Stimulated activated CD8-positive, alpha-beta memory T cell treated with anti-CD3 and anti-CD28 coated beads, Interleukin-4, amount 100 ng/mL, for 24 hours (primary cell): Measurements from ENCODE around the gene ZNF438.

Experiments used
- DNase-seq: peaks from one replicate; pipeline ENCODE4 v3.0.0-alpha.2; 2020; ENCODE audit warnings: low read depth

ZNF438 gene

GRCh38 chr10:31013331-31013730 lies 18.3 kb downstream of the ZNF438 start:
- no peak for DNase-seq

- DNase-seq = no peak
These were observed 20.0 kb downstream of the ZNF438 start for GRCh38 chr10:31011665-31012022.

- DNase-seq = no peak
These were observed 20.5 kb downstream of the ZNF438 start for GRCh38 chr10:31011017-31011664.

GRCh38 chr10:31010062-31010461 lies 21.6 kb downstream of the ZNF438 start:
- no peak for DNase-seq

GRCh38 chr10:31005895-31006294 lies 25.8 kb downstream of the ZNF438 start:
- no peak for DNase-seq

GRCh38 chr10:31004611-31005193 lies 27.0 kb downstream of the ZNF438 start:
- DNase-seq = no peak

GRCh38 chr10:31001740-31002139 lies 29.9 kb downstream of the ZNF438 start:
- no peak for DNase-seq

- DNase-seq = no peak
These were observed 30.8 kb downstream of the ZNF438 start for GRCh38 chr10:31000867-31001266.

GRCh38 chr10:31000071-31000782 lies 31.4 kb downstream of the ZNF438 start:
- no peak for DNase-seq

GRCh38 chr10:30999070-30999712 lies 32.5 kb downstream of the ZNF438 start:
- DNase-seq = no peak

- no peak for DNase-seq
These were observed 34.0 kb downstream of the ZNF438 start for GRCh38 chr10:30997536-30998235.

- no peak for DNase-seq
These were observed 35.1 kb downstream of the ZNF438 start for GRCh38 chr10:30996481-30997005.

GRCh38 chr10:30995081-30995770 lies 36.4 kb downstream of the ZNF438 start:
- DNase-seq = no peak

GRCh38 chr10:30993155-30993554 lies 38.5 kb downstream of the ZNF438 start:
- no peak for DNase-seq

- no peak for DNase-seq
These were observed 39.0 kb downstream of the ZNF438 start for GRCh38 chr10:30992681-30993080.

- no peak for DNase-seq
These were observed 40.0 kb downstream of the ZNF438 start for GRCh38 chr10:30991647-30992011.

GRCh38 chr10:30990971-30991646 lies 40.6 kb downstream of the ZNF438 start:
- DNase-seq = no peak

- no peak for DNase-seq
These were observed 41.3 kb downstream of the ZNF438 start for GRCh38 chr10:30990351-30990750.

GRCh38 chr10:30988831-30989435 lies 42.7 kb downstream of the ZNF438 start:
- DNase-seq = no peak

- no peak for DNase-seq
These were observed 44.2 kb downstream of the ZNF438 start for GRCh38 chr10:30987463-30987862.
